ENCODE measurements around the gene SACS. TPM values are rescaled to one million over a fixed set of nuclear protein-coding genes. Genes with fewer than 3 reads are reported as not detected.

The SACS gene
- total and polyA plus RNA-seq, 2 of the 4 experiments (the other 2 are of a cell fraction): 14.7 to 121 TPM

DNA sequence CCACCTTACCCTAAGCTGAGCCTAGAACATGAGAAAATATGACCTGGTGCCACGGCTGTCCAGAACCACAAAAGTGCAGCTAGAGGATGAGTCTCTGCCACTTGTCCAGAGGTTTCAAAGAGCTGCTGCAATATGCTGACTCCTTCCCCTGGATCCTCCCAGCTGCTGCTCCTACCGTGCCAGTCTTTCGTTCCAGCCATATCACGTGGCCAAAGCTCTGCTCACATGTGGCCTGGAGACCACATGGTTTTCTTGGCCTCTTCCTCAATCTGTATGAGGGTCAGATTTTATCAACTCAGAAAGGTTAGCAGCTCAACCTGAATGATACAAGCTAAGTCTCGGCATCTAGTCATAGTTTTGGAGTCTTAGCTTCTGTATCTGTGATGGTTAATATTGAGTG lies 3.2 kb upstream of the SACS start:
- Histone ChIP-seq H2AK5ac (ENCODE audit: low read depth, low read length) (no peak overlapping the region), H4K8ac (ENCODE audit: low read depth in 2 of 2, low read length in 2 of 2) (no peak overlapping the region), H2BK20ac (ENCODE audit: low read depth, low read length) (no peak overlapping the region), H3K4ac (ENCODE audit: low read depth, low read length) (no peak overlapping the region), H4K5ac (ENCODE audit: low read depth, low read length) (no peak overlapping the region), H3K9ac (ENCODE audit: low read depth, low read length) (no peak overlapping the region), H2BK120ac (ENCODE audit: low read depth, low read length) (no peak overlapping the region), H3K9me1 (ENCODE audit: insufficient read depth, low read length) (peaks cover 4% of the 10 kb centered on the region; the same call in 1 of the 2 replicates), H2BK5ac (ENCODE audit: low read depth, low read length, poor library complexity, severe bottlenecking) (no peak overlapping the region), H3K9me3 (ENCODE audit: control insufficient read depth, insufficient read depth, low read length) (no peaks in the 10 kb centered on the region), H3K36me3 (ENCODE audit: control insufficient read depth, insufficient read depth, low read length) (no peaks in the 10 kb centered on the region), H3K23ac (ENCODE audit: low read depth, low read length) (no peak overlapping the region), H2BK15ac (ENCODE audit: low read depth, low read length) (no peak overlapping the region), H2AK9ac (replicated peaks; ENCODE audit: low read depth, low read length, poor library complexity) (no peak overlapping the region), H3K79me1 (ENCODE audit: low read depth in 1 of 2, low read length in 2 of 2) (peaks cover 0 to 21% of the 10 kb centered on the region in 2 experiments; a peak in 3 of 4 replicates), H3K14ac (replicated peaks; ENCODE audit: low read depth, low read length) (no peak overlapping the region), H2AFZ (replicated peaks; ENCODE audit: low read length, poor library complexity) (no peak overlapping the region), H3K27me3 (ENCODE audit: control insufficient read depth, insufficient read depth, low read length) (no peaks in the 10 kb centered on the region), H3K4me1 (ENCODE audit: control insufficient read depth, insufficient read depth, low read length) (no peaks in the 10 kb centered on the region), H3K4me2 (ENCODE audit: low read depth, low read length) (no peak overlapping the region), H3K56ac (ENCODE audit: extremely low read depth, insufficient read depth, low read length) (no peak overlapping the region), H3K27ac (ENCODE audit: insufficient read depth, low read length) (no peak overlapping the region), H4K20me1 (ENCODE audit: insufficient read depth, low read length) (no peaks in the 10 kb centered on the region; the same call in 1 of the 2 replicates), H3K4me3 (ENCODE audit: insufficient read depth, low read depth, low read length) (no peak overlapping the region), H4K91ac (ENCODE audit: insufficient read depth, low read depth, low read length) (no peak overlapping the region), H3K18ac (ENCODE audit: low read depth, low read length) (no peak overlapping the region)
- TF ChIP-seq RFX5 (IDR thresholded peaks at IDR 0.05; ENCODE audit: low read depth, low read length) (no peak), MAZ (IDR thresholded peaks at IDR 0.05; ENCODE audit: borderline replicate concordance, low read depth, low read length) (no peak), FOS (IDR thresholded peaks at IDR 0.05; ENCODE audit: low read depth, low read length) (no peak), RCOR1 (IDR thresholded peaks at IDR 0.05; ENCODE audit: insufficient replicate concordance, low read length) (no peak), CHD1 (IDR thresholded peaks at IDR 0.05; ENCODE audit: low read depth, low read length) (no peak), USF2 (IDR thresholded peaks at IDR 0.05; ENCODE audit: low read depth, low read length) (no peak), MXI1 (IDR thresholded peaks at IDR 0.05; ENCODE audit: borderline replicate concordance, low read depth, low read length) (no peak), CEBPB (IDR thresholded peaks at IDR 0.05; ENCODE audit: low read depth, low read length) (no peak), BHLHE40 (IDR thresholded peaks at IDR 0.05; ENCODE audit: low read depth, low read length) (no peak), RAD21 (IDR thresholded peaks at IDR 0.05; ENCODE audit: low read length) (no peak), MAFK (IDR thresholded peaks at IDR 0.05; ENCODE audit: low read depth, low read length) (no peak), SMC3 (IDR thresholded peaks at IDR 0.05; ENCODE audit: low read depth, low read length) (no peak), NFE2L2 (IDR thresholded peaks at IDR 0.05; ENCODE audit: low read depth, low read length) (no peak), POLR2A (IDR thresholded peaks at IDR 0.05; ENCODE audit: low read depth, low read length) (no peak)
- TF ChIP-seq, protein P1, sequence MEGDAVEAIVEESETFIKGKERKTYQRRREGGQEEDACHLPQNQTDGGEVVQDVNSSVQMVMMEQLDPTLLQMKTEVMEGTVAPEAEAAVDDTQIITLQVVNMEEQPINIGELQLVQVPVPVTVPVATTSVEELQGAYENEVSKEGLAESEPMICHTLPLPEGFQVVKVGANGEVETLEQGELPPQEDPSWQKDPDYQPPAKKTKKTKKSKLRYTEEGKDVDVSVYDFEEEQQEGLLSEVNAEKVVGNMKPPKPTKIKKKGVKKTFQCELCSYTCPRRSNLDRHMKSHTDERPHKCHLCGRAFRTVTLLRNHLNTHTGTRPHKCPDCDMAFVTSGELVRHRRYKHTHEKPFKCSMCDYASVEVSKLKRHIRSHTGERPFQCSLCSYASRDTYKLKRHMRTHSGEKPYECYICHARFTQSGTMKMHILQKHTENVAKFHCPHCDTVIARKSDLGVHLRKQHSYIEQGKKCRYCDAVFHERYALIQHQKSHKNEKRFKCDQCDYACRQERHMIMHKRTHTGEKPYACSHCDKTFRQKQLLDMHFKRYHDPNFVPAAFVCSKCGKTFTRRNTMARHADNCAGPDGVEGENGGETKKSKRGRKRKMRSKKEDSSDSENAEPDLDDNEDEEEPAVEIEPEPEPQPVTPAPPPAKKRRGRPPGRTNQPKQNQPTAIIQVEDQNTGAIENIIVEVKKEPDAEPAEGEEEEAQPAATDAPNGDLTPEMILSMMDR (conservative IDR thresholded peaks at IDR 0.05; ENCODE audit: low read depth, low read length): no peak
- TF ChIP-seq, protein P2, sequence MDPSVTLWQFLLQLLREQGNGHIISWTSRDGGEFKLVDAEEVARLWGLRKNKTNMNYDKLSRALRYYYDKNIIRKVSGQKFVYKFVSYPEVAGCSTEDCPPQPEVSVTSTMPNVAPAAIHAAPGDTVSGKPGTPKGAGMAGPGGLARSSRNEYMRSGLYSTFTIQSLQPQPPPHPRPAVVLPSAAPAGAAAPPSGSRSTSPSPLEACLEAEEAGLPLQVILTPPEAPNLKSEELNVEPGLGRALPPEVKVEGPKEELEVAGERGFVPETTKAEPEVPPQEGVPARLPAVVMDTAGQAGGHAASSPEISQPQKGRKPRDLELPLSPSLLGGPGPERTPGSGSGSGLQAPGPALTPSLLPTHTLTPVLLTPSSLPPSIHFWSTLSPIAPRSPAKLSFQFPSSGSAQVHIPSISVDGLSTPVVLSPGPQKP (IDR thresholded peaks at IDR 0.05; ENCODE audit: borderline replicate concordance, low read depth, low read length): no peak
- dilution Hi-C loops (cut with HindIII; ENCODE audit: low sequenced_read_pairs, unreplicated experiment): no loop called here
- DNase-seq (no peak), ATAC-seq (ENCODE audit: low read depth) (no peak)
- intact Hi-C loops (cut with micrococcal nuclease): no loop called here
- no CpG with 5 or more reads among the region's 5 CpGs for WGBS, 2 experiments (ENCODE audit: extremely low coverage in 2 of 2, insufficient read length in 1 of 2)
- in situ Hi-C loops (cut with MboI; ENCODE audit: low sequenced_read_pairs): no loop called here
- CTCF ChIA-PET: interaction anchor here (0.6 kb wide), 1 partner anchor 54 kb away, joined by 3 read pairs; no protein-coding TSS in a partner anchor
- BruUV-seq (replicated peaks): no TSS peak
- POLR2A ChIA-PET (ENCODE audit: unreplicated experiment): no interaction called here

Data from IMR-90 (cell line).